ENCODE data around the gene SMOC1. TPM values are rescaled to one million over a fixed set of nuclear protein-coding genes. Genes with fewer than 3 reads are reported as not detected.

Gene SMOC1
- total RNA-seq, 1 experiment from 2014 or later: not detected

GRCh38 chr14:69844171-69844570 is 35.0 kb upstream of the SMOC1 start:
- Histone ChIP-seq H2AFZ (ENCODE audit: low read length) (no peak overlapping the region), H3K9me3 (ENCODE audit: low read length) (no peaks in the 10 kb centered on the region), H3K27me3 (ENCODE audit: low read length) (peaks cover 88% of the 10 kb centered on the region), H3F3A (ENCODE audit: low read length, unreplicated experiment) (no peaks in the 10 kb centered on the region), H4K20me1 (ENCODE audit: low read length) (no peaks in the 10 kb centered on the region), H3K36me3 (ENCODE audit: low read depth, low read length) (no peaks in the 10 kb centered on the region), H3K4me1 (ENCODE audit: insufficient read depth, low read length) (no peaks in the 10 kb centered on the region), H3K9ac (ENCODE audit: low read length) (no peak overlapping the region), H3K27ac (ENCODE audit: low read length) (no peak overlapping the region), H3K4me3 (ENCODE audit: low read length) (no peak overlapping the region), H3K9me2 (replicated peaks; ENCODE audit: low read length) (no peaks in the 10 kb centered on the region), H3K79me2 (ENCODE audit: low read length) (no peaks in the 10 kb centered on the region), H3K4me2 (ENCODE audit: low read length) (no peak overlapping the region)
- DNase-seq (no peak), ATAC-seq (no peak)
- intact Hi-C loops (cut with micrococcal nuclease): no loop called here
- TF ChIP-seq EZH2 (IDR thresholded peaks at IDR 0.05; ENCODE audit: low read length, unreplicated experiment) (no peak), CTCF (conservative IDR thresholded peaks at IDR 0.05; ENCODE audit: low read depth, low read length) (no peak), EZH2phosphoT487 (IDR thresholded peaks at IDR 0.05; ENCODE audit: borderline replicate concordance, low read length) (no peak)
- ChIA-PET CTCF (interaction anchor here (1.0 kb wide), 1 partner anchor 184 kb away, joined by 3 read pairs; no protein-coding TSS in a partner anchor), POLR2A (ENCODE audit: unreplicated experiment) (no interaction called here)
- BruUV-seq (replicated peaks): no TSS peak

GRCh38 chr14:69845050-69845581 is 34.1 kb upstream of the SMOC1 start:
- no peak overlapping the region for H2AFZ ChIP-seq (ENCODE audit: low read length)
- no peaks in the 10 kb centered on the region for H3K4me1 ChIP-seq (ENCODE audit: insufficient read depth, low read length)
- no peaks in the 10 kb centered on the region for H3K36me3 ChIP-seq (ENCODE audit: low read depth, low read length)
- H3K9me3 ChIP-seq (ENCODE audit: low read length): no peaks in the 10 kb centered on the region
- ChIA-PET POLR2A (ENCODE audit: unreplicated experiment) (no interaction called here), CTCF (no interaction called here)
- no peak overlapping the region for H3K4me2 ChIP-seq (ENCODE audit: low read length)
- DNase-seq (no peak), ATAC-seq (no peak)
- BruUV-seq (replicated peaks): no TSS peak
- TF ChIP-seq CTCF (conservative IDR thresholded peaks at IDR 0.05; ENCODE audit: low read depth, low read length) (no peak), EZH2 (IDR thresholded peaks at IDR 0.05; ENCODE audit: low read length, unreplicated experiment) (no peak), EZH2phosphoT487 (IDR thresholded peaks at IDR 0.05; ENCODE audit: borderline replicate concordance, low read length) (no peak)
- intact Hi-C loops (cut with micrococcal nuclease): no loop called here
- H4K20me1 ChIP-seq (ENCODE audit: low read length): no peaks in the 10 kb centered on the region
- H3K27me3 ChIP-seq (ENCODE audit: low read length): peaks cover 93% of the 10 kb centered on the region
- H3K9ac ChIP-seq (ENCODE audit: low read length): no peak overlapping the region
- no peaks in the 10 kb centered on the region for H3F3A ChIP-seq (ENCODE audit: low read length, unreplicated experiment)
- no peak overlapping the region for H3K4me3 ChIP-seq (ENCODE audit: low read length)
- no peak overlapping the region for H3K27ac ChIP-seq (ENCODE audit: low read length)
- H3K9me2 ChIP-seq (replicated peaks; ENCODE audit: low read length): no peaks in the 10 kb centered on the region
- no peaks in the 10 kb centered on the region for H3K79me2 ChIP-seq (ENCODE audit: low read length)

- no peaks in the 10 kb centered on the region for H3K9me2 ChIP-seq (replicated peaks; ENCODE audit: low read length)
- TF ChIP-seq EZH2phosphoT487 (IDR thresholded peaks at IDR 0.05; ENCODE audit: borderline replicate concordance, low read length) (no peak), EZH2 (IDR thresholded peaks at IDR 0.05; ENCODE audit: low read length, unreplicated experiment) (no peak), CTCF (conservative IDR thresholded peaks at IDR 0.05; ENCODE audit: low read depth, low read length) (no peak)
- H3K36me3 ChIP-seq (ENCODE audit: low read depth, low read length): no peaks in the 10 kb centered on the region
- H3K9me3 ChIP-seq (ENCODE audit: low read length): no peaks in the 10 kb centered on the region
- H3F3A ChIP-seq (ENCODE audit: low read length, unreplicated experiment): no peaks in the 10 kb centered on the region
- H3K27ac ChIP-seq (ENCODE audit: low read length): no peak overlapping the region
- ChIA-PET POLR2A (ENCODE audit: unreplicated experiment) (no interaction called here), CTCF (no interaction called here)
- no peak overlapping the region for H2AFZ ChIP-seq (ENCODE audit: low read length)
- no peaks in the 10 kb centered on the region for H3K4me1 ChIP-seq (ENCODE audit: insufficient read depth, low read length)
- no peak overlapping the region for H3K9ac ChIP-seq (ENCODE audit: low read length)
- BruUV-seq (replicated peaks): no TSS peak
- ATAC-seq (no peak), DNase-seq (no peak)
- intact Hi-C loops (cut with micrococcal nuclease): no loop called here
- no peaks in the 10 kb centered on the region for H4K20me1 ChIP-seq (ENCODE audit: low read length)
- H3K4me2 ChIP-seq (ENCODE audit: low read length): no peak overlapping the region
- peaks cover 93% of the 10 kb centered on the region for H3K27me3 ChIP-seq (ENCODE audit: low read length)
- H3K79me2 ChIP-seq (ENCODE audit: low read length): no peaks in the 10 kb centered on the region
- no peak overlapping the region for H3K4me3 ChIP-seq (ENCODE audit: low read length)
Observed at GRCh38 chr14:69845787-69846186, 33.4 kb upstream of the SMOC1 start.

All from PC-3 (cell line).